GM19193 (cell line): ENCODE measurements around the gene MAN1C1.

Experiments used
- POLR2A ChIP-seq: IDR thresholded peaks from 4 replicates; pipeline ENCODE4 v1.6.1; 2011; ENCODE audit not compliant: insufficient read depth, insufficient read length; ENCODE audit errors: extremely low read depth

The MAN1C1 gene

GRCh38 chr1:25616095-25616986, at the start of gene MAN1C1:
Gene MAN1C1, plus strand, starts transcription at chr1:25616791. Its CDS starts 1,007 bp downstream, at chr1:25617798.
- no peak for TF ChIP-seq POLR2A

DNA sequence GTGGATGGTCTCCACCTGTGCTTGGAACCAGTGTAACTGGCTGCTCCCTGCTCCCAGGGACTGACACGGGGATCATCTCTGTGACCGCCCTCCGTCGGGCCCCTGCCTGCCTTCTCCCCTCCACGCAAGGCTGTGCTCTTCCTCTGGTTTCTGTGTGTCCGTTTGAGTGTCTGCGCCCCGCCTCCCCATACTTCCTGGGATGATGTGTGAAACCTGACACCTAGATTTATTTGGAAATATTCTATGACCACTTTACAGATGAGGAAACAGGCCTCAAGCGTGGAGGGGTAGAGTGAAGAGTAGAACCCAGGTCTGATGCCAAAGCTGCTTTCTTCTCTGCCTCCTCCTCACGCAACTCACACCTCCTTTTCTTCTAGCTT, 48.9 kb upstream of the MAN1C1 start:
- no peak for TF ChIP-seq POLR2A

DNA sequence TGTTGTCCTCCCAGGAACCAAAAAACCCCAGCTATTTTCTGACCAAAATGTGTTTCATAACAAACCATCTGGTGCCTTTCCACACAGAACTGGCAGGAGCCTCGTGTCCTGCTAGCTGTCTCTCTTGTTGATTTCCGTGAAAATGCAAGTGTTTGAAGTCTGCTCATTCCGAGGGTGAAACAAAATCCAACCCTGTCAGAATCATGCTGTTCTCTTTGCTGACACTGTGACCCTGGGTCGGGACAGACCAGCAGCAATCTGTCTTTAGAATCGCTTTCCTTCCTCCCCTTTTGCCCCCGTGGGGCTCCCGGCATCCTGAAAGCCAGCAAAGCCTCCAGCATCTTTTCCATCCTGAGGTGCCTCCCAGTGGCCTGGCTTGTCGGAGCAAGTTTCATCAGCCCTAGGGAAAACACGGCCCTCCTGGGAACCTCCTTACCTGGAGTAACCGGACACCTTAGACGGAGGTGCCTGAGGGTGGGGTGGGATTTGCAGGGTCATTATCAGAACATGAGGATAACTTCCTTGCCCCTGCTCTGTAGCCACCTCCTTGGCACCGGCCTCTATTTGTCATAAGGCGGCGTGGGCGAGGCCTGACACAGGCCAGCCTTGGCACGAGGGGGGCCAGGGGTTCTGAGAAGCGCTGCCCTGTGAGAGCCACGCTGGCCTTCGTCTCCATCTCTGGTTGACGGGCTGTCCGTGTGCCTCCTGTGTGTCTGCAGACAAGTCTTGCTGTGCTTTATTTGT, 48.3 kb upstream of the MAN1C1 start:
- TF ChIP-seq POLR2A, result no peak

GRCh38 chr1:25568834-25569596, 47.6 kb upstream of the MAN1C1 start:
- no peak for TF ChIP-seq POLR2A

GRCh38 chr1:25569597-25570396, 46.8 kb upstream of the MAN1C1 start:
- TF ChIP-seq POLR2A, result no peak

DNA sequence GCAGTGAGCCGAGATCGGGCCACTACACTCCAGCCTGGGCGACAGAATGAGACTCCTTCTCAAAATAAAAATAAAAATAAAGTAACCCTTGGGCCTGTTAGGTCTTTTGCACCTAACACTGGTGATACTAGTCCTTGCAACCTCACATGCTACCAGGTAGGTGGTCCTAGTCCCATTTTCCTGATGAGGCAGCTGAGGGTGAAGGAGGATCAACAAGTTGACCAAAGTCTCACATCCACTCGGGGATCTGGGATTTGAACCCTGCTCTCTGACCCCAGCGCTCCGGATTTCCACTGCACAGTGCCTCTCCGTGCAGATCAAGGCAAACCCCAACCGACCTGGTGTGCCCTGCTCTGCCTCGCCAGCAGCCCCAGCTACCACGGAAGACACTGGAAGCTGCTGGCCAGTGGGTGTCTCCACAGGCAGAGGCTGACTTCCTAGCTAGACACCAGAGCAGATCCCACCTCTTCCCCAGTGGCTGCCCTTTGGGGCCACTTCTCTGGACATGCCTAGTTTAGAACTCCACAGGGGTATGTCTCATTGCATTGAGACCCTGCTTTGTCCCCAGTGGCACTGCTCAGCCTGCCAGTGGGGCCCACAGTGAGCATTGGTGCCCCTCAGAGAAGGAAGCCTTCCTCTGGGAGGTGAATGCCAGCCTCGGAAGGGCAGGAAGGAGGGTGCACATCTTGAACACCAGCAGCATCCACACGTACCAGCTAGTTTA, 45.6 kb upstream of the MAN1C1 start:
- no peak for TF ChIP-seq POLR2A

DNA sequence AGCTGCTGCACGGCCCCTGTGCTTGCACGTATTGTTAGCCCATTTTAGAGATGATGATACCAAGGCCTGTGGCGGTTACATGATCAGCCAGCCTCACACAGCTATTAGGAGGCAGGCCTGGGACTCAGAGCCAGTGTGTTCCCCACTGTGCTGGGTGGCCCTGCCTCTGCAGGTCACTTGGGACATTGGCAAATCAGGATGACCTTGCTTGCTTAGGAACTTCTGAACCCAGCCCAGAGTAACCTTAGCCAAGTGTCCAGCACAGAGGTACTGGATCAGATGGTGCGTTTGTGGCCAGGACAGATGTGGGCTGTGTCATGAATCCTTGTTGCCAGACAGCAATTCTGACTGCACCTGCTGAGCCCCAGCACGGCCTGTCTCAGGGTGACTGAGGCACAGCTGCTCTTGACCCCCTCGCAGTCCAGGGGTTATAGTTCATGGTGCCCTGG, 45.0 kb upstream of the MAN1C1 start:
- TF ChIP-seq POLR2A, result no peak

GRCh38 chr1:25572107-25572506, 44.5 kb upstream of the MAN1C1 start:
- no peak for TF ChIP-seq POLR2A

DNA sequence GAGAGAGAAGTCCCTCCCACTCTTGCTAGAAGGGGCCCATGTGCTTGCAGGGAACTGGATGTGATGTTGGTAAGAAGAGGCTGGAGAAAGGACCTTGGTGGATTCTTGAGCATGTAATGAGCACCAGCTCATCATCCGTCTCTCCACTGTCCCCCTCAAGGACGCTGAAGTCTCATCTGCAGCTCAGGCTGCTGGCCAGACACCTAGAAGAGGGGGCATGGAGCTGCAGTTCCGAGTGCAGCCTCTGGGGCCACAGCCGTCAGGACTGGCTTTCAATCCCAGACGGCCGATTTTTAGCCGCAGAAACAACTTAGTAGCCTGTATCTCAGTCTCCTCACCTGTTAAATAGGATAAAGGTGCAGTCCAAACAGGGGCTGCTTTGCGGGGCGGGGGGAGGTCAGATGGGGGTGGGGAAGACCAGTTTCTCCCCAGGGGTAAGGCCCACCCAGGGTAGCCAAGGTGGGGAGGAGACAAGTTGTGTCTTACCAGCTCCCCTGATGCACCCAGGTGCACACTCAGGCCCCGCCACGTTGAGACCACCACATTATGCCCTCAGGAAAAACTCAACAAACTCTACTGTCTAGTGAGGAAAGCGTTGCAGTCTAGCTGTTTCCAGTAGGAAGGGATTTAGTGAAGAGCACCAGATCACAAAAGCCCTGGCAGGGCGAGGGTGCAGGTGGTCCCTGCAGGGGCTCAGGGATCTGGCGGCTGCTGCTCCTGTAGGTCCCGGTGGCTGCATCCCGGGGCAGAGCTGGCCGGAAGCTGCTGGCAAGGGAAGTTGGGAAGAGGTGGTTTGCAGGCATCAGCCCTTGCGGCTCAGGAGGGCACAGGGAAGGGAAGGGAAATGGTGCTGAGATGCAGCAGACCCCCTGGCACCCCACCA, 43.6 kb upstream of the MAN1C1 start:
- no peak for TF ChIP-seq POLR2A

- TF ChIP-seq POLR2A, result no peak
These were observed 43.0 kb upstream of the MAN1C1 start for GRCh38 chr1:25573591-25573930.

GRCh38 chr1:25573961-25574360, 42.6 kb upstream of the MAN1C1 start:
- TF ChIP-seq POLR2A, result no peak

GRCh38 chr1:25575191-25575590, 41.4 kb upstream of the MAN1C1 start:
- no peak for TF ChIP-seq POLR2A
